ENCODE measurements around the gene TXNIP. TPM values are rescaled to one million over a fixed set of nuclear protein-coding genes. Genes with fewer than 3 reads are reported as not detected.

TXNIP gene
- polyA plus RNA-seq, 1 of the 3 experiments (the other 2 are of a cell fraction) = 44.6 TPM

GRCh38 chr1:146035048-146035423 lies 38.7 kb upstream of the TXNIP start:
- no peaks in the 10 kb centered on the region for H3K27me3 ChIP-seq (ENCODE audit: insufficient read depth)
- no peaks in the 10 kb centered on the region for H3K36me3 ChIP-seq (replicated peaks in 1 of 2; ENCODE audit: control insufficient read depth in 1 of 2, insufficient read depth in 2 of 2, low read length in 1 of 2)
- no peaks in the 10 kb centered on the region; the same call in 1 of the 2 replicates for H4K20me1 ChIP-seq (ENCODE audit: insufficient read depth)
- WGBS (ENCODE audit: low lambda C conversion rate) = 50% methylated on average over 6 of the region's 6 CpGs
- H2AFZ ChIP-seq (ENCODE audit: low read depth) = peak overlapping the region; percentile 95
- ChIA-PET POLR2A (interaction anchor here (1.1 to 5.4 kb wide), 2 partner anchors 17 to 177 kb away, joined by 3 to 35 read pairs; partner anchors contain the start of gene PIAS3), CTCF (interaction anchor here (0.9 to 3.3 kb wide), 5 partner anchors 11 to 190 kb away, joined by 3 to 13 read pairs (median 6); partner anchors contain the start of gene NUDT17)
- peak overlapping the region; percentile 58; the same call in 1 of the 2 replicates for H3K4me2 ChIP-seq
- peaks cover 48% of the 10 kb centered on the region for H3F3A ChIP-seq (replicated peaks; ENCODE audit: insufficient read depth)
- H3K79me2 ChIP-seq (ENCODE audit: insufficient read depth) = no peaks in the 10 kb centered on the region
- TF ChIP-seq GATA2 (CRISPR knock-in tag; IDR thresholded peaks at IDR 0.05) (no peak), IRF3 (IDR thresholded peaks at IDR 0.05; ENCODE audit: low read depth, low read length) (no peak), POLR2AphosphoS5 (IDR thresholded peaks at IDR 0.05; ENCODE audit: low read depth, low read length) (no peak), FOXJ3 (CRISPR knock-in tag; IDR thresholded peaks at IDR 0.05) (no peak), MAX (IDR thresholded peaks at IDR 0.05; ENCODE audit: low read depth) (0 out of 2 replicates have a peak, but pooled peaks have one; percentile 18), MXI1 (IDR thresholded peaks at IDR 0.05; ENCODE audit: low read depth, low read length) (no peak), TAF1 (IDR thresholded peaks at IDR 0.05; ENCODE audit: borderline replicate concordance, low read depth, low read length) (no peak)
- peak overlapping the region; percentile 28 to 38 for H3K4me3 ChIP-seq (ENCODE audit: low read depth in 2 of 2, low read length in 1 of 2)
- no peaks in the 10 kb centered on the region for H3K9me2 ChIP-seq
- H3K27ac ChIP-seq (ENCODE audit: low read depth in 2 of 2, low read length in 1 of 2) = peak overlapping the region; percentile 29 to 45
- no peaks in the 10 kb centered on the region for H3K9me3 ChIP-seq
- DNase-seq = no peak
- peak overlapping the region; percentile 31; the same call in 1 of the 2 replicates for H3K9ac ChIP-seq
- peaks cover 0 to 3% of the 10 kb centered on the region in 2 experiments; a peak in 2 of 4 replicates for H3K4me1 ChIP-seq (ENCODE audit: control insufficient read depth in 1 of 2, insufficient read depth in 2 of 2, low read depth in 1 of 2, low read length in 1 of 2)

- no peaks in the 10 kb centered on the region for H3K9me2 ChIP-seq
- TF ChIP-seq CHD2 (IDR thresholded peaks at IDR 0.05; ENCODE audit: low read length, partially characterized antibody) = no peak
- TF ChIP-seq SMC3 (IDR thresholded peaks at IDR 0.05; ENCODE audit: low read depth, low read length) = peak; percentile 57
- peak; percentile 60 for TF ChIP-seq RAD21 (IDR thresholded peaks at IDR 0.05; ENCODE audit: low read length)
- TF ChIP-seq MEF2A (IDR thresholded peaks at IDR 0.05; ENCODE audit: borderline replicate concordance, low read depth) = no peak
- peak; percentile 66 for TF ChIP-seq CTCF (IDR thresholded peaks at IDR 0.05)
- POLR2A ChIA-PET = no interaction called here
- no peak overlapping the region for H3K9ac ChIP-seq
- no peak overlapping the region; a peak in 1 of 4 replicates for H3K4me3 ChIP-seq (ENCODE audit: low read depth in 2 of 2, low read length in 1 of 2)
- no peak overlapping the region for H3K4me2 ChIP-seq
- WGBS (ENCODE audit: low lambda C conversion rate) = 42% methylated on average over 6 of the region's 6 CpGs
- H3K9me3 ChIP-seq = no peaks in the 10 kb centered on the region
- H3K79me2 ChIP-seq (ENCODE audit: insufficient read depth) = no peaks in the 10 kb centered on the region
- H2AFZ ChIP-seq (ENCODE audit: low read depth) = peak overlapping the region; percentile 50; the same call in 1 of the 2 replicates
- no peaks in the 10 kb centered on the region; the same call in 1 of the 2 replicates for H4K20me1 ChIP-seq (ENCODE audit: insufficient read depth)
- no peaks in the 10 kb centered on the region for H3K36me3 ChIP-seq (replicated peaks in 1 of 2; ENCODE audit: control insufficient read depth in 1 of 2, insufficient read depth in 2 of 2, low read length in 1 of 2)
- CTCF ChIA-PET = interaction anchor here (0.7 to 3.0 kb wide), 15 partner anchors 9 to 141 kb away, joined by 3 to 20 read pairs (median 4); partner anchors contain the start of gene HJV
- no peaks in the 10 kb centered on the region for H3K27me3 ChIP-seq (ENCODE audit: insufficient read depth)
- H3F3A ChIP-seq (replicated peaks; ENCODE audit: insufficient read depth) = peaks cover 30% of the 10 kb centered on the region
- peak; percentile 47 for DNase-seq
- peaks cover 0 to 3% of the 10 kb centered on the region in 2 experiments; a peak in 2 of 4 replicates for H3K4me1 ChIP-seq (ENCODE audit: control insufficient read depth in 1 of 2, insufficient read depth in 2 of 2, low read depth in 1 of 2, low read length in 1 of 2)
- no peak overlapping the region for H3K27ac ChIP-seq (ENCODE audit: low read depth in 2 of 2, low read length in 1 of 2)
Measured at GRCh38 chr1:146032631-146033219, 36.3 kb upstream of the TXNIP start.
